Endothelial cell (in vitro differentiated cells): Measurements from ENCODE around the gene NOL4L. TPM values are rescaled to one million over a fixed set of nuclear protein-coding genes. Genes with fewer than 3 reads are reported as not detected.

ENCODE experiments used
- DNase-seq: peaks from one replicate; pipeline ENCODE4 v3.0.0; 2021; ENCODE audit warnings: low spot score
- H3K27ac Mint-ChIP-seq: one replicate; pipeline ENCODE4 v1.8.0; 2021; ENCODE audit warnings: mixed read lengths, inconsistent platforms; ENCODE audit not compliant: unreplicated experiment
- H3K27me3 Mint-ChIP-seq: one replicate; pipeline ENCODE4 v1.8.0; 2021; ENCODE audit warnings: mild to moderate bottlenecking, moderate library complexity, mixed read lengths, inconsistent platforms; ENCODE audit not compliant: unreplicated experiment
- H3K36me3 Mint-ChIP-seq: one replicate; pipeline ENCODE4 v1.8.0; 2021; ENCODE audit warnings: mild to moderate bottlenecking, low read depth, mixed read lengths, inconsistent platforms; ENCODE audit not compliant: unreplicated experiment
- H3K4me1 Mint-ChIP-seq: one replicate; pipeline ENCODE4 v1.8.0; 2021; ENCODE audit warnings: mild to moderate bottlenecking, mixed read lengths, inconsistent platforms; ENCODE audit not compliant: unreplicated experiment
- H3K4me3 Mint-ChIP-seq: one replicate; pipeline ENCODE4 v1.8.0; 2021; ENCODE audit warnings: mild to moderate bottlenecking, mixed read lengths, inconsistent platforms; ENCODE audit not compliant: unreplicated experiment
- H3K9me3 Mint-ChIP-seq: one replicate; pipeline ENCODE4 v1.8.0; 2021; ENCODE audit warnings: mixed read lengths, inconsistent platforms; ENCODE audit not compliant: unreplicated experiment
- total RNA-seq: library from RNA; stranded (reverse); fragmentation: NEBNext Ultra II Directional; extraction: Animal tissue kit (Norgen Biotek cat#: 25700); gene quantifications from one replicate; pipeline ENCODE4 v1.2.1, GENCODE V29; 2021; ENCODE audit not compliant: unreplicated experiment
- TF ChIP-seq, protein P1 (sequence below): fragments of 200-600 bp; sonication (generic); IDR thresholded peaks from one replicate; pipeline ENCODE4 v1.5.0; 2021; ENCODE audit warnings: antibody characterized with exemption; ENCODE audit not compliant: unreplicated experiment

Gene NOL4L
- total RNA-seq, 1 donor from 2014 or later: 150 TPM

DNA sequence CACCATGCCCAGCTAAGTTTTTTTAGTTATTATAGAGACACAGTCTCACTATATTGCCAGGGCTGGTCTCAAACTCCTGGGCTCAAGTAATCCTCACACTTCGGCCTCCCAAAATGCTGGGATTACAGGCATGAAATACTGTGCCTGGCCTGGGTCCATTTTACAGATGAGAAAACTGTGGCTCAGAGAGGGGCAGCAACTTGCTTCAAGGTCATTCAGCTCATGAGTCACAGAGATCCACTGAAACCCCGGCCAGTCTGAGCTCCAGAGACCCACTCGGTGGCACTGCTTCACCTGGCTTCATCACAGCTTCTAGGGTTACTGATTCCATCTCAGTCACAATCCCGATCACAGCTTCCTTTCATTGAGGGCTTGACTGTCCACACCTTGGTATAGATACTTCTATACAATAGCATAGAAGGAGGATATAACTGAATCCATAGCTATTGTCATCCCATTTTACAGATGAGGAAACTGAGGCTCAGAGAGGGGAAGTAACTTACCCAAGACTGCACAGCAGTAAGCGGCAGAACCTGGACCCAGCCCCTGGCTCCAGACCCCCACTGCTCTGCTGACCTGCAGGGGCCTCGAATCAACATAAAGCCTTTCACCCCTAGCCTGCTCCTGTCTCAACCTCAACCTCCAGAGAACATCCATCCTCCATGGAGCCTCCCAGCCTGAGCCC, 11.8 kb downstream of the NOL4L start:
- no peak for DNase-seq
- Mint-ChIP-seq H3K27ac (no peak overlapping the region), H3K4me1 (peaks cover 11% of the 10 kb centered on the region)

DNA sequence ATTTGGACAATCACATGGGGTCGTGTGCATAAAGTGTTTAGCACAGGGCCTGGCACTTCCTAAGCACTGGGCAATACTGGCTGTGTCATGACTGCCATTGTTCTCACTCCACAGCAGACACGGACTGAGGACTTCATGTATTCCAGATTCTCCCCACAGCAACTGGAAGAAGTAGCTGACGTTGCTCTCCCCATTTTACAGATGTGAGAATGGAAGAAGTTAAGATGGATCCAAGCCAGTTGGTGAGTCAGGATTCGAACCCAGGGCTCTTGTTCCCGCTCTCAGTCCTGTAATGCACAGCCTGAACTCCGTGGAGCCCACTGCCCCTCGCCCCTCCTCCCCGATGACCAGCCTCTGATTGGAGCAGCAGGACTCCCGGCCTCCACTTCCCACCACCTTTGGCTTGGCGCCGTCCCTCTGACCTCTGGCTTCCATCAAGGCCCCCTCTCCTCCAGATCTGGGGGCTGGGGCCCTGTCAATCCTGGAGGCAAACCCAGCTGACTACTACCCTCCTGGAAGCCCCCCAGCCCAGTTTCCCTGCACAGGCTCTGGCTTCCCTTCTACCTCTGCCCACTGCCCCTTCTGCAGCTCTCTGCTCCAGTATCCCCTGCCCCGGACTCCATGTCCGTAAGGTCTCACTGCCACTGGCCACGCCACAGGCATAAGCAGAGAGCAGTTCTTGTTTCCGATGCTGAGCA, 12.7 kb downstream of the NOL4L start:
- TF ChIP-seq, protein P1, sequence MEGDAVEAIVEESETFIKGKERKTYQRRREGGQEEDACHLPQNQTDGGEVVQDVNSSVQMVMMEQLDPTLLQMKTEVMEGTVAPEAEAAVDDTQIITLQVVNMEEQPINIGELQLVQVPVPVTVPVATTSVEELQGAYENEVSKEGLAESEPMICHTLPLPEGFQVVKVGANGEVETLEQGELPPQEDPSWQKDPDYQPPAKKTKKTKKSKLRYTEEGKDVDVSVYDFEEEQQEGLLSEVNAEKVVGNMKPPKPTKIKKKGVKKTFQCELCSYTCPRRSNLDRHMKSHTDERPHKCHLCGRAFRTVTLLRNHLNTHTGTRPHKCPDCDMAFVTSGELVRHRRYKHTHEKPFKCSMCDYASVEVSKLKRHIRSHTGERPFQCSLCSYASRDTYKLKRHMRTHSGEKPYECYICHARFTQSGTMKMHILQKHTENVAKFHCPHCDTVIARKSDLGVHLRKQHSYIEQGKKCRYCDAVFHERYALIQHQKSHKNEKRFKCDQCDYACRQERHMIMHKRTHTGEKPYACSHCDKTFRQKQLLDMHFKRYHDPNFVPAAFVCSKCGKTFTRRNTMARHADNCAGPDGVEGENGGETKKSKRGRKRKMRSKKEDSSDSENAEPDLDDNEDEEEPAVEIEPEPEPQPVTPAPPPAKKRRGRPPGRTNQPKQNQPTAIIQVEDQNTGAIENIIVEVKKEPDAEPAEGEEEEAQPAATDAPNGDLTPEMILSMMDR: no peak
- Mint-ChIP-seq H3K9me3 (no peaks in the 10 kb centered on the region), H3K36me3 (no peaks in the 10 kb centered on the region), H3K4me1 (peaks cover 11% of the 10 kb centered on the region), H3K27ac (no peak overlapping the region), H3K4me3 (no peak overlapping the region), H3K27me3 (peaks cover 4% of the 10 kb centered on the region)
- DNase-seq: no peak

More for the DNA sequence above, 11.8 kb downstream of the NOL4L start:
- Mint-ChIP-seq H3K4me3 (no peak overlapping the region), H3K9me3 (no peaks in the 10 kb centered on the region), H3K36me3 (no peaks in the 10 kb centered on the region), H3K27me3 (peaks cover 4% of the 10 kb centered on the region)
- TF ChIP-seq, protein P1: no peak

DNA sequence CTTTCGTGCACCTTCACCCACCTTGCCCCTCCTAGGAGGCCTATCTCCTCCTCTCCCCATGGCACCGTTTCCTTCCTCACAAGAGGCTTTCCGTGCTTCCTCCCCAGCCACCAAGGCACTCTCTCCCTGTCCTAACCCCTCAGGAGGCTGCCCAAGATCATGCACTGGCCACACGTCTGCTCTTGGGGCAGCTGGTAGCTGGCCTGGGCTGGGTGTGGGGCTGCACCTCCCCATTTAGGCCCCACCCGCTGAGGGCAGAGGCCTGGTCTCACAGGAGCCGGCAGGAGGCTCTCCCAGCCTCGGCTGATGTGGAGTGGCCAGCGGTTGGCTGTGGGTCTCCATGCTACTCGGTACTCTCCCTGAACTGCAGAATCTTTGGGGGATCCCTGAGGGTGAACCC, 13.6 kb downstream of the NOL4L start:
- peaks cover 6% of the 10 kb centered on the region for H3K27me3 Mint-ChIP-seq
- H3K4me3 Mint-ChIP-seq: no peak overlapping the region
- H3K36me3 Mint-ChIP-seq: no peaks in the 10 kb centered on the region
- peaks cover 11% of the 10 kb centered on the region for H3K4me1 Mint-ChIP-seq
- H3K27ac Mint-ChIP-seq: no peak overlapping the region
- no peak for DNase-seq
- H3K9me3 Mint-ChIP-seq: no peaks in the 10 kb centered on the region
- TF ChIP-seq, protein P1: no peak

GRCh38 chr20:32570401-32571190, 14.5 kb downstream of the NOL4L start:
- Mint-ChIP-seq H3K4me1 (peaks cover 12% of the 10 kb centered on the region), H3K27me3 (peaks cover 8% of the 10 kb centered on the region), H3K27ac (no peak overlapping the region), H3K4me3 (no peak overlapping the region), H3K36me3 (peaks cover 1% of the 10 kb centered on the region), H3K9me3 (no peaks in the 10 kb centered on the region)
- no peak for DNase-seq
- TF ChIP-seq, protein P1: no peak
